H9 (cell line): ENCODE results near the gene KRT1. TPM values are rescaled to one million over a fixed set of nuclear protein-coding genes. Genes with fewer than 3 reads are reported as not detected.

Experiments
- DNase-seq: peaks from one replicate; pipeline ENCODE4 v3.0.0-alpha.2; 2017
- H2AFZ ChIP-seq: one replicate; pipeline ENCODE4 v1.6.1; 2013; ENCODE audit warnings: mild to moderate bottlenecking, low read length, control low read depth, moderate library complexity
- H2AK5ac ChIP-seq: 2 replicates; pipeline ENCODE4 v1.6.1; 2013; ENCODE audit warnings: low read length, control low read depth, mixed read lengths; ENCODE audit not compliant: insufficient read length
- H2BK120ac ChIP-seq: one replicate; pipeline ENCODE4 v1.6.1; 2013; ENCODE audit warnings: low read depth, mild to moderate bottlenecking, low read length, control low read depth, inconsistent platforms; ENCODE audit not compliant: poor library complexity, severe bottlenecking
- H2BK12ac ChIP-seq: 2 replicates; pipeline ENCODE4 v1.6.1; 2013; ENCODE audit warnings: low read length, control low read depth, mixed read lengths, low read depth; ENCODE audit not compliant: insufficient read length
- H2BK15ac ChIP-seq: 2 replicates; pipeline ENCODE4 v1.6.1; 2013; ENCODE audit warnings: low read depth, low read length, control low read depth
- H2BK20ac ChIP-seq: one replicate; pipeline ENCODE4 v1.6.1; 2013; ENCODE audit warnings: low read depth, mild to moderate bottlenecking, low read length, control low read depth, inconsistent platforms; ENCODE audit not compliant: poor library complexity, severe bottlenecking
- H2BK5ac ChIP-seq: 2 replicates; pipeline ENCODE4 v1.6.1; 2013; ENCODE audit warnings: low read length, control low read depth, mixed read lengths; ENCODE audit not compliant: insufficient read length
- H3K14ac ChIP-seq: 2 replicates; pipeline ENCODE4 v1.6.1; 2013; ENCODE audit warnings: low read length, control low read depth; ENCODE audit not compliant: insufficient read depth
- H3K18ac ChIP-seq: 2 replicates; pipeline ENCODE4 v1.6.1; 2013; ENCODE audit warnings: low read depth, mild to moderate bottlenecking, mixed read lengths, low read length, control low read depth; ENCODE audit not compliant: insufficient read length
- H3K23ac ChIP-seq: 2 replicates; pipeline ENCODE4 v1.6.1; 2013; ENCODE audit warnings: low read length, control low read depth, mixed read lengths, low read depth; ENCODE audit not compliant: insufficient read length
- H3K23me2 ChIP-seq: 2 replicates; pipeline ENCODE4 v1.6.1; 2013; ENCODE audit warnings: low read depth, mild to moderate bottlenecking, mixed read lengths, low read length, control low read depth; ENCODE audit not compliant: insufficient read length, poor library complexity, severe bottlenecking
- H3K27ac ChIP-seq: 2 replicates; pipeline ENCODE4 v1.5.1; 2013; ENCODE audit warnings: low read length, control low read depth, mixed read lengths, low read depth; ENCODE audit not compliant: insufficient read length
- H3K27me3 ChIP-seq: 2 replicates; pipeline ENCODE4 v1.6.1; 2013; ENCODE audit warnings: low read length, control low read depth, inconsistent platforms; ENCODE audit not compliant: insufficient read depth
- H3K4ac ChIP-seq: 2 replicates; pipeline ENCODE4 v1.6.1; 2013; ENCODE audit warnings: low read depth, mild to moderate bottlenecking, control low read depth, inconsistent platforms, low read length, moderate library complexity
- H3K4me1 ChIP-seq: 2 replicates; pipeline ENCODE4 v1.6.1; 2013; ENCODE audit warnings: low read length, control low read depth, inconsistent platforms; ENCODE audit not compliant: insufficient read depth
- H3K4me2 ChIP-seq: 2 replicates; pipeline ENCODE4 v1.6.1; 2013; ENCODE audit warnings: low read length, control low read depth, mixed read lengths; ENCODE audit not compliant: insufficient read length, insufficient read depth
- H3K56ac ChIP-seq: 2 replicates; pipeline ENCODE4 v1.6.1; 2013; ENCODE audit warnings: low read depth, mild to moderate bottlenecking, mixed read lengths, low read length, control low read depth; ENCODE audit not compliant: insufficient read length
- H3K79me1 ChIP-seq: 2 replicates; pipeline ENCODE4 v1.6.1; 2013; ENCODE audit warnings: low read depth, mild to moderate bottlenecking, moderate library complexity, low read length, control low read depth, inconsistent platforms; ENCODE audit not compliant: insufficient read depth, poor library complexity, severe bottlenecking
- H3K79me2 ChIP-seq: 2 replicates; pipeline ENCODE4 v1.6.1; 2013; ENCODE audit warnings: low read length, control low read depth, inconsistent platforms; ENCODE audit not compliant: insufficient read depth
- H3K9ac ChIP-seq: 2 replicates; pipeline ENCODE4 v1.6.1; 2013; ENCODE audit warnings: low read length, control low read depth, mixed read lengths; ENCODE audit not compliant: insufficient read length; ENCODE audit errors: extremely low read depth
- H3K9me3 ChIP-seq: one replicate; pipeline ENCODE4 v1.6.1; 2013; ENCODE audit warnings: low read depth, low read length, inconsistent platforms; ENCODE audit not compliant: control insufficient read depth
- H3T11ph ChIP-seq: one replicate; pipeline ENCODE4 v1.6.1; 2013; ENCODE audit warnings: mild to moderate bottlenecking, low read length, control low read depth, inconsistent platforms
- H4K20me1 ChIP-seq: one replicate; pipeline ENCODE4 v1.6.1; 2013; ENCODE audit not compliant: control insufficient read depth, insufficient read length, insufficient read depth
- H4K5ac ChIP-seq: 2 replicates; pipeline ENCODE4 v1.6.1; 2013; ENCODE audit warnings: low read depth, mild to moderate bottlenecking, mixed read lengths, low read length, control low read depth; ENCODE audit not compliant: insufficient read length
- H4K8ac ChIP-seq: replicated peaks from 2 replicates; pipeline ENCODE4 v1.6.1; 2013; ENCODE audit warnings: low read length, control low read depth, mixed read lengths, low read depth; ENCODE audit not compliant: insufficient read length
- H4K91ac ChIP-seq: 2 replicates; pipeline ENCODE4 v1.6.1; 2013; ENCODE audit warnings: low read depth, mild to moderate bottlenecking, moderate library complexity, mixed read lengths, low read length, control low read depth; ENCODE audit not compliant: insufficient read length
- H3K27ac Mint-ChIP-seq, 3 experiments: 2 replicates in 2 of 3; 3 replicates in 1 of 3; pipeline ENCODE4 v1.8.0; 2020 to 2021; ENCODE audit warnings: mixed read lengths in 3 of 3, mild to moderate bottlenecking in 1 of 3, moderate library complexity in 1 of 3
- H3K27me3 Mint-ChIP-seq: 2 replicates; pipeline ENCODE4 v1.8.0; 2021; ENCODE audit warnings: low read depth, mild to moderate bottlenecking, moderate library complexity, mixed read lengths
- H3K36me3 Mint-ChIP-seq, 3 experiments: 2 replicates in 2 of 3; 3 replicates in 1 of 3; pipeline ENCODE4 v1.8.0; 2020 to 2021; ENCODE audit warnings: low read depth in 3 of 3, mixed read lengths in 3 of 3; ENCODE audit not compliant: insufficient read depth in 1 of 3
- H3K4me1 Mint-ChIP-seq, 2 experiments: 2 replicates each; pipeline ENCODE4 v1.8.0; 2020; ENCODE audit warnings: mixed read lengths in 2 of 2
- H3K4me3 Mint-ChIP-seq, 2 experiments: 2 replicates in 1 of 2; 3 replicates in 1 of 2; pipeline ENCODE4 v1.8.0; 2020 to 2021; ENCODE audit warnings: mild to moderate bottlenecking in 2 of 2, mixed read lengths in 2 of 2, moderate library complexity in 1 of 2
- H3K9me3 Mint-ChIP-seq, 2 experiments: 2 replicates in 1 of 2; 3 replicates in 1 of 2; pipeline ENCODE4 v1.8.0; 2020; ENCODE audit warnings: mild to moderate bottlenecking in 2 of 2, mixed read lengths in 2 of 2, moderate library complexity in 1 of 2
- WGBS: extraction: QIAGEN DNeasy Blood & Tissue Kit; methylation state at CpG from one replicate; pipeline ENCODE4 v1.1.7; 2013; ENCODE audit warnings: missing lambda C conversion rate, low lambda C conversion rate, mixed read lengths; ENCODE audit not compliant: insufficient read length; ENCODE audit errors: extremely low coverage; 5-methylcytosine and 5-hydroxymethylcytosine counted together
- total RNA-seq: library from RNA; stranded (reverse); gene quantifications from 2 replicates; pipeline ENCODE4 v1.2.1, GENCODE V29; 2021
- TF ChIP-seq, protein P1 (sequence below): fragments of 200-600 bp; sonication (generic); conservative IDR thresholded peaks from 3 replicates; pipeline ENCODE4 v1.8.0; 2021; ENCODE audit warnings: antibody characterized with exemption, mild to moderate bottlenecking

Gene KRT1
- total RNA-seq, 1 experiment from 2014 or later = not detected

DNA sequence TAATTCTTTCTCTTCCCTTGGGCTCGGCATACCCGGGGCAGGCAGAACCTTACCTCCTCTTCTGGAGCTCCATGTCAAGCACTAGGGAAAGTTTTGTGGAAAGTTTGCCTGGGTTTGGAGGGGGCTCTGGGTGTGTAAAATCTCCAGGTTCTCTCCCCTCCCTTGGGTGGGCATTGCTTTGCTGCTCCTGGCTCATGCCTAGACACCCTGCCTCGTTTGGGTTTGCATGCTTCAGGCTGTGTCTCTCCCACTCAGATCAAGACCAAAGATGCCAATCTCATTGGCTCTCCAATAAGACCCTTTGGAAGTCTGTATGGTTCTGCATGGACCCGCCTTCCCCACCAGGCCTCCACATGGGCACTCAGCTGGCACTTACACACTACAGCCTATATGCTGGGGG, 22.0 kb downstream of the KRT1 start:
- H2AK5ac ChIP-seq = no peak overlapping the region
- H3K79me1 ChIP-seq = no peaks in the 10 kb centered on the region
- no peak overlapping the region for H3K23ac ChIP-seq
- no peaks in the 10 kb centered on the region for H3K23me2 ChIP-seq
- no peak overlapping the region; the same call in 1 of the 2 replicates for H3K14ac ChIP-seq
- H3K4ac ChIP-seq = no peak overlapping the region
- peak; percentile 14 for DNase-seq
- no peaks in the 10 kb centered on the region for H3K4me1 ChIP-seq
- no peak overlapping the region for H2BK12ac ChIP-seq
- H3K79me2 ChIP-seq = no peaks in the 10 kb centered on the region
- Mint-ChIP-seq H3K4me1 (peaks cover 0 to 4% of the 10 kb centered on the region in 2 experiments; a peak in 2 of 4 replicates), H3K4me3 (no peak overlapping the region), H3K9me3 (no peaks in the 10 kb centered on the region), H3K36me3 (no peaks in the 10 kb centered on the region), H3K27ac (no peak overlapping the region), H3K27me3 (peaks cover 23% of the 10 kb centered on the region)
- H3K9me3 ChIP-seq = no peaks in the 10 kb centered on the region
- no peak overlapping the region for H4K91ac ChIP-seq
- no peak overlapping the region for H3T11ph ChIP-seq
- H2BK5ac ChIP-seq = no peak overlapping the region
- H2BK20ac ChIP-seq = no peak overlapping the region
- H2BK120ac ChIP-seq = no peak overlapping the region
- H4K20me1 ChIP-seq = peaks cover 2% of the 10 kb centered on the region
- no peaks in the 10 kb centered on the region for H3K27me3 ChIP-seq
- no peak overlapping the region for H3K56ac ChIP-seq
- H3K18ac ChIP-seq = no peak overlapping the region
- H3K4me2 ChIP-seq = no peak overlapping the region
- H4K5ac ChIP-seq = no peak overlapping the region
- H2AFZ ChIP-seq = no peak overlapping the region
- no peak overlapping the region for H4K8ac ChIP-seq
- no peak overlapping the region for H3K9ac ChIP-seq
- TF ChIP-seq, protein P1, sequence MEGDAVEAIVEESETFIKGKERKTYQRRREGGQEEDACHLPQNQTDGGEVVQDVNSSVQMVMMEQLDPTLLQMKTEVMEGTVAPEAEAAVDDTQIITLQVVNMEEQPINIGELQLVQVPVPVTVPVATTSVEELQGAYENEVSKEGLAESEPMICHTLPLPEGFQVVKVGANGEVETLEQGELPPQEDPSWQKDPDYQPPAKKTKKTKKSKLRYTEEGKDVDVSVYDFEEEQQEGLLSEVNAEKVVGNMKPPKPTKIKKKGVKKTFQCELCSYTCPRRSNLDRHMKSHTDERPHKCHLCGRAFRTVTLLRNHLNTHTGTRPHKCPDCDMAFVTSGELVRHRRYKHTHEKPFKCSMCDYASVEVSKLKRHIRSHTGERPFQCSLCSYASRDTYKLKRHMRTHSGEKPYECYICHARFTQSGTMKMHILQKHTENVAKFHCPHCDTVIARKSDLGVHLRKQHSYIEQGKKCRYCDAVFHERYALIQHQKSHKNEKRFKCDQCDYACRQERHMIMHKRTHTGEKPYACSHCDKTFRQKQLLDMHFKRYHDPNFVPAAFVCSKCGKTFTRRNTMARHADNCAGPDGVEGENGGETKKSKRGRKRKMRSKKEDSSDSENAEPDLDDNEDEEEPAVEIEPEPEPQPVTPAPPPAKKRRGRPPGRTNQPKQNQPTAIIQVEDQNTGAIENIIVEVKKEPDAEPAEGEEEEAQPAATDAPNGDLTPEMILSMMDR = no peak
- no peak overlapping the region for H2BK15ac ChIP-seq
- no peak overlapping the region for H3K27ac ChIP-seq
- WGBS = no CpG with 5 or more reads among the region's 4 CpGs
